ENCODE data around the gene PHLDB3. TPM values are rescaled to one million over a fixed set of nuclear protein-coding genes. Genes with fewer than 3 reads are reported as not detected.

PHLDB3 gene
- total and polyA plus RNA-seq, 10 donors, result 8.0 to 23.0 (median 16.1) TPM

DNA sequence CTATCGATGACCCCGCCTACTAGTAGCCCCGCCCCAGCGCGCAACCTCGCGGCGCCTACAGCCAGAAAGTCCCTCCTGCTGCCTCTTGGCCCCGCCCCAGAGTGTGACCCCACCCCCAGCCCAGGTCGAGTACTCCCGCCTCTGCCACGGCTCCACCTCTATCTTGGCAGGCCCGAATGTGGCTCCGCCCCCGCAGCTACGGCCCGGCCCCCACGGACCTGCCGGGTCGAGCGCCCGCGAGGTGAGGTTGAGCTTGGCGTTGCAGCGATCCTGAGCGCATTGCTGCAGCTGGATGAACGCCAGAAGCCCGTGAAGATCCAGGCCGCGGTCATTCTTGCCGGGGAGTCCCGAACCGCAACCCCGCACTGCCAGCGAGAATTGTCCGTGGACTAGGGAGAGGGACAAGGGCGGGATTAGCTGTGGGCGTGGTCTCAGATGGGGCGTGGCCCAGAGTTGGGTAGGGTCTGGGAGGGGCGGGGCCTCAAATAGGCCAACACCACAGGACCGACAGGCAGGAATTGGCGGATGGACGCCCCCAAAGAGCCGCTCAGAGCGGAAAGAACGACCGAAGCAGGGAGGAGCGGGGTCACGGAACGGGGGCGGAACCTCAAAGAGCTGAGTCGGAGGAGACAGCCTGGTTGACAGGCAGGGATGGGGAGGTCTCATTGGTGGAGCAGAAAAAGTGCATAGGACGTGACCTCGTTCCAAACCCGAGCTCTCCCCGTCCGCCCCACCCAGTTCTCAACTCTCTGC is 41.0 kb downstream of the PHLDB3 start:
- Histone ChIP-seq H3K36me3 (no peaks in the 10 kb centered on the region), H3K27ac (peak overlapping the region; percentile 76 to 89 (median 85)), H3K4me3 (peak overlapping the region; percentile 62 to 91 (median 82)), H3K4me1 (peaks cover 5 to 55% (median 19%) of the 10 kb centered on the region in 6 donors), H3K27me3 (replicated peaks in 1 of 7) (peaks cover 0 to 20% (median 0%) of the 10 kb centered on the region in 7 donors), H3K9me3 (no peaks in the 10 kb centered on the region)
- TF ChIP-seq POLR2A (IDR thresholded peaks at IDR 0.05), result no peak
- TF ChIP-seq, protein P1, sequence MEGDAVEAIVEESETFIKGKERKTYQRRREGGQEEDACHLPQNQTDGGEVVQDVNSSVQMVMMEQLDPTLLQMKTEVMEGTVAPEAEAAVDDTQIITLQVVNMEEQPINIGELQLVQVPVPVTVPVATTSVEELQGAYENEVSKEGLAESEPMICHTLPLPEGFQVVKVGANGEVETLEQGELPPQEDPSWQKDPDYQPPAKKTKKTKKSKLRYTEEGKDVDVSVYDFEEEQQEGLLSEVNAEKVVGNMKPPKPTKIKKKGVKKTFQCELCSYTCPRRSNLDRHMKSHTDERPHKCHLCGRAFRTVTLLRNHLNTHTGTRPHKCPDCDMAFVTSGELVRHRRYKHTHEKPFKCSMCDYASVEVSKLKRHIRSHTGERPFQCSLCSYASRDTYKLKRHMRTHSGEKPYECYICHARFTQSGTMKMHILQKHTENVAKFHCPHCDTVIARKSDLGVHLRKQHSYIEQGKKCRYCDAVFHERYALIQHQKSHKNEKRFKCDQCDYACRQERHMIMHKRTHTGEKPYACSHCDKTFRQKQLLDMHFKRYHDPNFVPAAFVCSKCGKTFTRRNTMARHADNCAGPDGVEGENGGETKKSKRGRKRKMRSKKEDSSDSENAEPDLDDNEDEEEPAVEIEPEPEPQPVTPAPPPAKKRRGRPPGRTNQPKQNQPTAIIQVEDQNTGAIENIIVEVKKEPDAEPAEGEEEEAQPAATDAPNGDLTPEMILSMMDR (IDR thresholded peaks at IDR 0.05 in 8 of 11, conservative IDR thresholded peaks at IDR 0.05 in 3 of 11), result peak in 2 of 11 experiments; percentile 23 to 25
- TF ChIP-seq POLR2AphosphoS5 (IDR thresholded peaks at IDR 0.05), result peak; percentile 39 to 81 (median 75)
- intact Hi-C loops (cut with DNase I; ENCODE audit: low total_unique reads), result no loop called here
- peak; percentile 99 for DNase-seq
- WGBS, 5 donors, result 0 to 2% (median 1%) methylated on average over 18 to 57 of the region's 57 CpGs

DNA sequence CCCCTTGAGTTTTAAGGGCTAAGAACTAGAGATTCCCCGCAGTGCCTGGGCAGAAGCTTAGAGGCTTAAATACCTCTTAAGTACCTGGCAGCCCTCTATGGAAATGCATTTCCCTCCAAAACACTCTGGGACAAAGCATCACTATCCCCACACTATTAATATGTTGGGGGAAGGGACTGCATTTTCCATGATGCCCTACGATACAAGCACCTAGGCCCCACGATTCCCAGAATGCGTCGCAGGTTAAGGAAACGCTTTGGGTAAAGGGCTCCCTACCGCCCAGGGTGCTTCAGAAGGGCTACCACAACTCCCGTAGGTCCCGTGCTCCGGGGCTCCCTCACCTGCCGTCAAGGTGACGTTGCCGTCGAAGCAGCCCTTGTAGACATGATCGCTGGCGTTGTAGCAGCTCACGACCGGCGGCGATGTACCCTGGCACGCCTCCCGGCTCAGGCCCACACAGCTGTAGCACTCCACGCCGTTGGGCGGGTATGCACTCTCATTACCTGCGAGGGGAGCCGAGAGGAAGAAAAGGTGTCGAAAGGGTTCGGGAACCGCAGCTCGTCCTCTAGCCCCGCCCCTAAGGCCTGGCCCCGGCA is 41.7 kb downstream of the PHLDB3 start:
- no peak for DNase-seq
- Histone ChIP-seq H3K27me3 (replicated peaks in 1 of 7) (peaks cover 0 to 20% (median 0%) of the 10 kb centered on the region in 7 donors), H3K9me3 (no peaks in the 10 kb centered on the region), H3K36me3 (no peaks in the 10 kb centered on the region), H3K4me1 (peaks cover 5 to 51% (median 19%) of the 10 kb centered on the region in 6 donors), H3K27ac (peak overlapping the region in 7 of 8 donors; percentile 76 to 89 (median 86)), H3K4me3 (peak overlapping the region; percentile 62 to 91 (median 82))
- 11 to 57% (median 14%) methylated on average over 7 to 33 of the region's 33 CpGs for WGBS, 5 donors
- TF ChIP-seq, protein P1 (IDR thresholded peaks at IDR 0.05 in 8 of 11, conservative IDR thresholded peaks at IDR 0.05 in 3 of 11), result peak in 1 of 11 experiments; percentile 18
- no peak for TF ChIP-seq POLR2AphosphoS5 (IDR thresholded peaks at IDR 0.05)
- intact Hi-C loops (cut with DNase I; ENCODE audit: low total_unique reads), result no loop called here

DNA sequence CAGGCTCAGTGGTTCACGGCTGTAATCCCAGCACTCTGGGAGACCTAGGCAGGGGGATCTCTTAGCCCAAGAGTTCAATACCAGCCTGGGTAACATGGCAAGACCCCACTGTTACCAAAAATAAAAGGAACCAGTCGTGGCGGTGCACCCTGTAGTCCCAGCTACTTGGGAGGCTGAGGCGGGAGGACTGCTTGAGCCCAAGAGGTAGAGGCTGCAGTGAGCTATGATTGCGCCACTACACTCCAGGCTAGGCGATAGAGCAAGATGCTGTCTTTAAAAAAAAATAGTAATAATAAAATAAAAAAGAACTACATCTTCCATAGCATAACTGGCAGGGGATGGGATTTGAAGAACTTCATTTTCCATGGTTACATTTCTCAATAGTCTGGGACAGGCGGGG is 42.2 kb downstream of the PHLDB3 start:
- peaks cover 5 to 46% (median 19%) of the 10 kb centered on the region in 6 donors for H3K4me1 ChIP-seq
- peak overlapping the region in 5 of 8 donors; percentile 76 to 91 (median 83) for H3K4me3 ChIP-seq
- 83 to 95% (median 92%) methylated on average over 7 of the region's 7 CpGs for WGBS, 5 donors
- no peak for DNase-seq
- no peaks in the 10 kb centered on the region for H3K36me3 ChIP-seq
- intact Hi-C loops (cut with DNase I; ENCODE audit: low total_unique reads), result no loop called here
- TF ChIP-seq POLR2A (IDR thresholded peaks at IDR 0.05) (no peak), POLR2AphosphoS5 (IDR thresholded peaks at IDR 0.05) (no peak)
- TF ChIP-seq, protein P1 (IDR thresholded peaks at IDR 0.05 in 8 of 11, conservative IDR thresholded peaks at IDR 0.05 in 3 of 11), result no peak
- no peak overlapping the region for H3K27ac ChIP-seq
- H3K9me3 ChIP-seq, result no peaks in the 10 kb centered on the region
- peaks cover 0 to 20% (median 0%) of the 10 kb centered on the region in 7 donors for H3K27me3 ChIP-seq (replicated peaks in 1 of 7)

DNA sequence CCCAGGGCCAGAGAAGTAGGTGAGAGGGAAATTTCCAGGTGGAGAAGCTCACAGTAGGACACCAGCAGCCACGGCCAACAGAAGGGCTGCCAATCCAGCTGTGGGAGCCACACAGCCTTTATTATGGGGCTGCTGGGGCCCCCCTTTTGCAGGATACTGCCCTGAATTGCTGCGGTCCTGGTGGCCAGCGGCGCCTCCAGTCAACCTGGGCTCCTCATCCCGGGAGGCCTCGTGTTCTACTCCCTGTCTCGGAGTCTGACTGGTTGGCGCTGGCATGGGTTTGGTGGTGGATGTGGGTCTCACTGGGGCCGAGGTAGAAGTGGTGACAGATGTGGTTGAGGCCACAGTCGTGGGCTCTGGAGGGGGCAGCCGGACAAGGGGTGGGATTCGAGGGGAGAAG is 43.2 kb downstream of the PHLDB3 start:
- H3K9me3 ChIP-seq, result no peaks in the 10 kb centered on the region
- TF ChIP-seq POLR2AphosphoS5 (IDR thresholded peaks at IDR 0.05) (no peak), POLR2A (IDR thresholded peaks at IDR 0.05) (no peak)
- TF ChIP-seq, protein P1 (IDR thresholded peaks at IDR 0.05 in 8 of 11, conservative IDR thresholded peaks at IDR 0.05 in 3 of 11), result no peak
- no peaks in the 10 kb centered on the region for H3K36me3 ChIP-seq
- no peak for DNase-seq
- H3K4me3 ChIP-seq, result no peak overlapping the region
- peaks cover 0 to 18% (median 0%) of the 10 kb centered on the region in 7 donors for H3K27me3 ChIP-seq (replicated peaks in 1 of 7)
- H3K4me1 ChIP-seq, result peaks cover 5 to 42% (median 19%) of the 10 kb centered on the region in 6 donors
- 86 to 92% (median 90%) methylated on average over 12 of the region's 12 CpGs for WGBS, 5 donors
- H3K27ac ChIP-seq, result no peak overlapping the region
- intact Hi-C loops (cut with DNase I; ENCODE audit: low total_unique reads), result no loop called here
